ENCODE results near the gene ZC3H18. TPM values are rescaled to one million over a fixed set of nuclear protein-coding genes. Genes with fewer than 3 reads are reported as not detected.

Gene ZC3H18
- total and polyA plus RNA-seq, 2 experiments from 2014 or later = 26.8 to 26.9 TPM

DNA sequence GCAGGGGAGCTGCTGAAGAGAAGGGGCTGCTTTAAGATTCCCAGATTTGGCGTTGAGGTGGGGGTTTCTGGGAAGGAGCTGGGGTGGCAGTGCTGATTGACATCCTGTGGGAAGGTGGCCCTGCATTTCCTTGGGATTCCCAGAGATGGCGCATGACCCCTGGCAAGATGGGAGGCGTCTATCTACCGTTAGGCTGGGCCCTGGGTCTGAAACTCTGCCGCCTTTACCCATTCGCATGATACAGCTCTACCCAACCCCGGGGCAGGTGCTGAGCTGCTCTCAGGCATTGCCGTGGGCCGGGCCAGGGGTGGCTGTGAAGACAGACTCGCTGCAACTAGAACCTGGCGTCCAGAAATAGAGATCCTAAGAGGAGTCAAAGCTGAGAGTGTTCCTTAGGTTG is 102.6 kb downstream of the ZC3H18 start:
- Histone ChIP-seq H3K27ac (no peak overlapping the region), H3K9me3 (ENCODE audit: low read depth) (no peaks in the 10 kb centered on the region), H3K4me1 (ENCODE audit: low read depth) (peaks cover 14% of the 10 kb centered on the region), H3K4me3 (no peak overlapping the region), H3K36me3 (no peaks in the 10 kb centered on the region), H3K27me3 (no peaks in the 10 kb centered on the region)
- TF ChIP-seq, protein P1, sequence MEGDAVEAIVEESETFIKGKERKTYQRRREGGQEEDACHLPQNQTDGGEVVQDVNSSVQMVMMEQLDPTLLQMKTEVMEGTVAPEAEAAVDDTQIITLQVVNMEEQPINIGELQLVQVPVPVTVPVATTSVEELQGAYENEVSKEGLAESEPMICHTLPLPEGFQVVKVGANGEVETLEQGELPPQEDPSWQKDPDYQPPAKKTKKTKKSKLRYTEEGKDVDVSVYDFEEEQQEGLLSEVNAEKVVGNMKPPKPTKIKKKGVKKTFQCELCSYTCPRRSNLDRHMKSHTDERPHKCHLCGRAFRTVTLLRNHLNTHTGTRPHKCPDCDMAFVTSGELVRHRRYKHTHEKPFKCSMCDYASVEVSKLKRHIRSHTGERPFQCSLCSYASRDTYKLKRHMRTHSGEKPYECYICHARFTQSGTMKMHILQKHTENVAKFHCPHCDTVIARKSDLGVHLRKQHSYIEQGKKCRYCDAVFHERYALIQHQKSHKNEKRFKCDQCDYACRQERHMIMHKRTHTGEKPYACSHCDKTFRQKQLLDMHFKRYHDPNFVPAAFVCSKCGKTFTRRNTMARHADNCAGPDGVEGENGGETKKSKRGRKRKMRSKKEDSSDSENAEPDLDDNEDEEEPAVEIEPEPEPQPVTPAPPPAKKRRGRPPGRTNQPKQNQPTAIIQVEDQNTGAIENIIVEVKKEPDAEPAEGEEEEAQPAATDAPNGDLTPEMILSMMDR (IDR thresholded peaks at IDR 0.05; ENCODE audit: low read depth, low read length) = peak; percentile 34
- DNase-seq (ENCODE audit: low read depth in 1 of 2, low spot score in 1 of 2) = peak in 1 of 2 donors; percentile 48

DNA sequence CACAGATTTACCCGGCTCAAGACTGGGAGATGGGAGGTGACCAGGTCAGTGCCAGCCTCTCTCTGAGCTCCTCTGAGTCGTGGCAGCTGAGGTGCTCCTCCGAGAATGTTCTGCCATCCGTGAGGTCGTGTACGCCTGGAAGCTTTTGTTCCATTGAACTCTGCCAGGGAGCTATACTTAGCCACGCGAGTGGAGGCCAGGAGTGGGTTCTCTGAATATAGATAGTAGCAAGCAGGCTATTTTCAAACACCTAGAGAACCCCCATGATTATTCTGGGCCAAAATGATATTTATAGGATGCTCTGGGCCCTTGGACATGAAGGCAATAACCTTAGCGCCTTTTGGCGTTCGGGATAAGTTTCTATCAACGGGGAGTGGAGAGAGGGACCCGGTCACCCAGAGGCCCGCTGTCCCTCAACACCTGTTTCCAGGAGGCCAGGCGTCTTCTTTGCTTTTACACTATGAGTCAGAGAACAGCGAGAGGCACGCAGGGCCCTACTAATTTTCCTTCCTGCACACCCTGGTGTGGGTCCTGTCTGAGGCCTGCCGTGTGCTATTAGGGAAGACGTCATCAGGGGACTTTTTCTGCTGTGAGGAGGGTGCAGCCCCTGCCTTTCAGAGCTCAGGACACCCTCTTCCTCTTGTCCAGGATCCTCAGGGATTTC is 103.6 kb downstream of the ZC3H18 start:
- H3K4me1 ChIP-seq (ENCODE audit: low read depth) = peaks cover 14% of the 10 kb centered on the region
- TF ChIP-seq, protein P1 (IDR thresholded peaks at IDR 0.05; ENCODE audit: low read depth, low read length) = no peak
- no peak overlapping the region for H3K4me3 ChIP-seq

DNA sequence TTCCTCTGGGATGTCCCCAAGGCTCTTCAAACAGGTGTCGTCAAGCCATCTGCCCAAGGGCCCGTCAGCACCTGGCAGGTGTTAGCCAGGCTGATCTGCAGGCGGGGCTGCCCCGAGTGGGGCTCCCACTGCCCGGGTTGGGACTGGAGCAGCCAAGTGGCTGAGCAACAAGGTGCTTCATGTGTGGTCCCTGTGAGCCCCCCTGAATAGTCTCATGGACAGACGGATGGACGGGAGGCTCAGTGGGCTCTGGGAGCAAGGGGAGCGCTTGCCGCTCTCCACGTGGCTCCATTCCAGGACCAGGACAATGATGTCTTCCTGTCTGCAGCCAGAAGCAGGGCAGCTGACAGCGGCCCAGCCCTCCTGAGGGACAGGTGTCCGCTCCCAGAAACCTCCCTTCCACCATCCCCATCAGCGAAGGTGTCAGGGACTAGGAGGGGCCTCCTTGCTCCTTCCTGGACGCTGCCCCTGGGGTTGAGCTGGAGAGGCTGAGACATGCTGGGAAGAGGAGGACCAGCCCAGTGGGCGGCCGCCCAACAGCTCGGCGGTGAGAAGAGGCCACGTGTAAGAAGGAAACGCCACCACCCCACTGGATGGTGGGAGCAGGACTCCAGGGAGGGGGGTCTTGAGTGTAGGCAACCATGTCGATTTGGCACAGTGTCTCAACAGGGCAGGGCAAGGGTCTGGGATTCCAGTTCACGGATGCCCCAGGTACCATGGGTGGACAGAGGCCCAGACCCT is 106.5 kb downstream of the ZC3H18 start:
- DNase-seq (ENCODE audit: low read depth in 1 of 2, low spot score in 1 of 2) = no peak
- Histone ChIP-seq H3K4me1 (ENCODE audit: low read depth) (peaks cover 14% of the 10 kb centered on the region), H3K27me3 (no peaks in the 10 kb centered on the region), H3K36me3 (no peaks in the 10 kb centered on the region), H3K27ac (no peak overlapping the region), H3K9me3 (ENCODE audit: low read depth) (no peaks in the 10 kb centered on the region), H3K4me3 (no peak overlapping the region)
- TF ChIP-seq, protein P1 (IDR thresholded peaks at IDR 0.05; ENCODE audit: low read depth, low read length) = no peak

More for the DNA sequence above, 103.6 kb downstream of the ZC3H18 start:
- peak in 1 of 2 donors; percentile 44 for DNase-seq (ENCODE audit: low read depth in 1 of 2, low spot score in 1 of 2)
- Histone ChIP-seq H3K27ac (peak overlapping the region; percentile 67), H3K27me3 (no peaks in the 10 kb centered on the region), H3K36me3 (no peaks in the 10 kb centered on the region), H3K9me3 (ENCODE audit: low read depth) (no peaks in the 10 kb centered on the region)

DNA sequence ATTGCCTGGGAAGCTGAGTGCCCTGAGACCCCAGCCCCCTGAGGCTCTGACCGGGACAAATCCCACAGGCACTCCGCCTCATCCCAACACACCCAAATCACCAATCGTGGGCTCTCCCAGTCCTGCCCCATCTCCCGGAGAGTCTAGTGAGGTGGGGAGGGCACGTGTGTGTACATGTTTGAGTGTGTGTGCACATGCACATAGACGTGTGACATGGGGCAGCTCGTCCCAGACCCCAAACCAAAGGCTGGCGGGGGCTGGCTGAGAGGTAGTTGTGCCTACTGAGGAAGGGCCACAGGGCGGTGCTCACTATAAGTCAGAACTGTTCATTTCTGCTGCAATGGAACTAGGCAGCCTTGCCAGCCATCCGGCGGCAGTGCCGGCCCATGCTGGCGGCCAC is 107.5 kb downstream of the ZC3H18 start:
- Histone ChIP-seq H3K4me1 (ENCODE audit: low read depth) (peaks cover 14% of the 10 kb centered on the region), H3K4me3 (no peak overlapping the region), H3K27ac (no peak overlapping the region), H3K27me3 (no peaks in the 10 kb centered on the region), H3K9me3 (ENCODE audit: low read depth) (no peaks in the 10 kb centered on the region), H3K36me3 (no peaks in the 10 kb centered on the region)
- TF ChIP-seq, protein P1 (IDR thresholded peaks at IDR 0.05; ENCODE audit: low read depth, low read length) = no peak
- no peak for DNase-seq (ENCODE audit: low read depth in 1 of 2, low spot score in 1 of 2)

DNA sequence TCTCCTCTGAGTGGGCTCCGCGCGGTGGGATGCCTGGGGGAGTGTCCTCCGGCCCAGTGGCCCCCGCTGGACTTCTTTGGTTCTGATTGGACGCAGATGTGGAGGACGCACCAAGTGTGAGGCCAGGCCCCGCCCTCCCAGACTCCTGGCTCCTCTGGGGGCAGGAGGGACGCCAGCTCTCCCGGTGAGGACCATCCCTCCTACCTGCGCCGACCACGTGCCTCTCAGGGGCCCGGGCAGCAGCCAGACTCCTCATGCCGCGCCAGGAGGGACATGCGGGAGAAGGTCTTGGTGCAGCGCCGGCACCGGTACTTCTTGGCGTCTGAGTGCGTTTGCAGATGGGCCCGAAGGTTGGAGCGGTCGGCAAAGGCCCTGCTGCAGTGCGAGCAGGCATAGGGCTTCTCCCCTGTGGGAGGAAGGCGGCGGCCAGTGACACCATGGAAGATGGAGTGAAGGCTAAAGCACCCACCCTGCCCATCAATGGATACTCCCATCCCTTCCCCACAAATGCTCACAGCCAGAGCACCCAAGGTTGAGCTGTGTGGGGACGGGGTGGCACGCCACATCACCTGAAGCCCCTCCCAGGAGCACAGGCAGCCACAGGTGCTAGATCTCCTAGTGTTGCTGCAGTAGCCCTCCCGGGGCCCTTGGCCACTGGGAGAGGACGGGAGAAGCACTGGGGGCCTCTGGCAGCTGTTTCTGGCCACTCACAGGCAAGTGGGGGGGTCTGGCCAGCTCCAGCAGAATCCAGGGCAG is 108.2 kb downstream of the ZC3H18 start:
- Histone ChIP-seq H3K36me3 (no peaks in the 10 kb centered on the region), H3K4me1 (ENCODE audit: low read depth) (peaks cover 11% of the 10 kb centered on the region), H3K27me3 (no peaks in the 10 kb centered on the region), H3K9me3 (ENCODE audit: low read depth) (no peaks in the 10 kb centered on the region), H3K27ac (no peak overlapping the region), H3K4me3 (no peak overlapping the region)
- DNase-seq (ENCODE audit: low read depth in 1 of 2, low spot score in 1 of 2) = no peak
- TF ChIP-seq, protein P1 (IDR thresholded peaks at IDR 0.05; ENCODE audit: low read depth, low read length) = no peak

All from cardiac muscle cell (in vitro differentiated cells and primary cell).